HepG2 (cell line): ENCODE results near the gene HELZ. TPM values are rescaled to one million over a fixed set of nuclear protein-coding genes. Genes with fewer than 3 reads are reported as not detected.

ENCODE experiments used
- BCL6 ChIP-seq: IDR thresholded peaks from 2 replicates; pipeline ENCODE4 v1.6.1; 2016; ENCODE audit warnings: missing genetic modification reagents, missing compliant biosample characterization
- HMG20B ChIP-seq: conservative IDR thresholded peaks from 2 replicates; pipeline ENCODE4 v1.6.1; 2016; ENCODE audit warnings: missing genetic modification reagents, missing compliant biosample characterization
- HNRNPL ChIP-seq: fragments of 200-400 bp; formaldehyde crosslinking; IDR thresholded peaks from 2 replicates; pipeline ENCODE4 v1.6.1; 2017; ENCODE audit warnings: mild to moderate bottlenecking, low read depth, low read length
- IKZF5 ChIP-seq: IDR thresholded peaks from 2 replicates; pipeline ENCODE4 v1.6.1; 2018; ENCODE audit warnings: missing genetic modification reagents, mild to moderate bottlenecking, missing compliant biosample characterization
- IRF9 ChIP-seq: sonication (generic); formaldehyde crosslinking; IDR thresholded peaks from 2 replicates; pipeline ENCODE4 v1.8.0; 2022; ENCODE audit warnings: missing genetic modification reagents, mild to moderate bottlenecking, borderline replicate concordance
- KAT8 ChIP-seq: IDR thresholded peaks from 2 replicates; pipeline ENCODE4 v1.6.1; 2016; ENCODE audit warnings: missing genetic modification reagents, missing compliant biosample characterization
- KLF13 ChIP-seq: sonication (generic); formaldehyde crosslinking; IDR thresholded peaks from 2 replicates; pipeline ENCODE4 v1.4.0; 2020; ENCODE audit warnings: mild to moderate bottlenecking, missing genetic modification reagents
- MEF2D ChIP-seq: sonication (generic); formaldehyde crosslinking; IDR thresholded peaks from 2 replicates; pipeline ENCODE4 v1.5.1; 2020; ENCODE audit warnings: mild to moderate bottlenecking, missing genetic modification reagents
- NR2F1 ChIP-seq, 2 experiments: fragments of 450-650 bp in 1 of 2; formaldehyde crosslinking in 1 of 2; IDR thresholded peaks; 2 replicates each; pipeline versions ENCODE4 v1.5.0 to v1.6.1; 2016 to 2020; ENCODE audit warnings: mild to moderate bottlenecking in 1 of 2, missing compliant biosample characterization in 1 of 2, missing genetic modification reagents in 1 of 2, moderate library complexity in 1 of 2
- NR2F2 ChIP-seq: IDR thresholded peaks from 2 replicates; pipeline ENCODE4 v1.6.1; 2012; ENCODE audit warnings: low read depth, inconsistent platforms, borderline replicate concordance
- NRL ChIP-seq: sonication (generic); formaldehyde crosslinking; IDR thresholded peaks from 2 replicates; pipeline ENCODE4 v1.5.0; 2020; ENCODE audit warnings: missing genetic modification reagents, mild to moderate bottlenecking, moderate library complexity, borderline replicate concordance
- PRPF4 ChIP-seq: fragments of 200-400 bp; formaldehyde crosslinking; IDR thresholded peaks from 2 replicates; pipeline ENCODE4 v1.6.1; 2016; ENCODE audit warnings: low read length, low read depth; ENCODE audit not compliant: poor library complexity, severe bottlenecking
- SALL2 ChIP-seq: sonication (generic); formaldehyde crosslinking; IDR thresholded peaks from 2 replicates; pipeline ENCODE4 v1.8.1; 2023; ENCODE audit warnings: mild to moderate bottlenecking, missing genetic modification reagents, inconsistent platforms
- SMYD3 ChIP-seq: sonication (generic); formaldehyde crosslinking; IDR thresholded peaks from 2 replicates; pipeline ENCODE4 v1.8.1; 2023; ENCODE audit warnings: mild to moderate bottlenecking, missing genetic modification reagents
- SUZ12 ChIP-seq: fragments of 150-350 bp; IDR thresholded peaks from 2 replicates; pipeline ENCODE4 v1.6.1; 2014; ENCODE audit warnings: low read depth, low read length
- ZBTB3 ChIP-seq: sonication (generic); formaldehyde crosslinking; IDR thresholded peaks from 2 replicates; pipeline ENCODE4 v1.4.0; 2020; ENCODE audit warnings: low read depth, mild to moderate bottlenecking, moderate library complexity, missing genetic modification reagents, borderline replicate concordance
- ZBTB34 ChIP-seq: sonication (generic); formaldehyde crosslinking; IDR thresholded peaks from 2 replicates; pipeline ENCODE4 v1.8.0; 2022; ENCODE audit warnings: mild to moderate bottlenecking, missing genetic modification reagents
- ZMYM4 ChIP-seq: sonication (generic); formaldehyde crosslinking; IDR thresholded peaks from 2 replicates; pipeline ENCODE4 v1.8.1; 2023; ENCODE audit warnings: mild to moderate bottlenecking, missing genetic modification reagents
- ZNF20 ChIP-seq: sonication (generic); formaldehyde crosslinking; IDR thresholded peaks from 2 replicates; pipeline ENCODE4 v1.4.0; 2020; ENCODE audit warnings: mild to moderate bottlenecking, moderate library complexity, missing genetic modification reagents
- ZNF329 ChIP-seq: sonication (generic); formaldehyde crosslinking; IDR thresholded peaks from 2 replicates; pipeline ENCODE4 v1.9.0; 2021; ENCODE audit warnings: low read depth, mild to moderate bottlenecking, missing genetic modification reagents
- ZNF468 ChIP-seq: sonication (generic); formaldehyde crosslinking; IDR thresholded peaks from 2 replicates; pipeline ENCODE4 v1.8.0; 2022; ENCODE audit warnings: mild to moderate bottlenecking, moderate library complexity, missing genetic modification reagents
- ZNF704 ChIP-seq: sonication (generic); formaldehyde crosslinking; IDR thresholded peaks from 2 replicates; pipeline ENCODE4 v1.8.1; 2023; ENCODE audit warnings: mild to moderate bottlenecking, inconsistent platforms, moderate library complexity, missing genetic modification reagents, borderline replicate concordance
- ZNF75D ChIP-seq: sonication (generic); formaldehyde crosslinking; IDR thresholded peaks from 2 replicates; pipeline ENCODE4 v1.8.1; 2023; ENCODE audit warnings: missing genetic modification reagents, mild to moderate bottlenecking, borderline replicate concordance
- ZNF841 ChIP-seq: sonication (generic); formaldehyde crosslinking; IDR thresholded peaks from 2 replicates; pipeline ENCODE4 v1.8.1; 2023; ENCODE audit warnings: missing genetic modification reagents, borderline replicate concordance
- ZSCAN30 ChIP-seq: sonication (generic); formaldehyde crosslinking; IDR thresholded peaks from 2 replicates; pipeline ENCODE4 v1.5.0; 2020; ENCODE audit warnings: mild to moderate bottlenecking, missing genetic modification reagents
- polyA plus RNA-seq, 8 experiments: library from polyadenylated mRNA; depleted of rRNA in 3 of 8; stranded (reverse) in 7 of 8; unstranded in 1 of 8; fragments of >200 nt; fragmentation: Illumina TruSeq in 4 of 8; extraction: Trizol in 4 of 8; gene quantifications; 2 replicates each; pipeline versions ENCODE4 v1.2.1 to v1.2.3, GENCODE V29; 2011 to 2016; ENCODE audit warnings: low read depth in 4 of 8, missing spikeins in 1 of 8, mixed read lengths in 1 of 8; ENCODE audit not compliant: insufficient read depth in 1 of 8
- total RNA-seq, 5 experiments: library from RNA; depleted of rRNA; stranded (reverse); fragments of >200 nt; fragmentation: Illumina TruSeq; extraction: Trizol; gene quantifications; 2 replicates each; pipeline ENCODE4 v1.2.3, GENCODE V29; 2016; ENCODE audit warnings: low read depth in 1 of 5

Gene HELZ
- total and polyA plus RNA-seq, 2 of the 13 experiments (the other 11 are each of a cell fraction or from before 2014, with no cell fraction given) = 35.3 to 52.4 TPM

DNA sequence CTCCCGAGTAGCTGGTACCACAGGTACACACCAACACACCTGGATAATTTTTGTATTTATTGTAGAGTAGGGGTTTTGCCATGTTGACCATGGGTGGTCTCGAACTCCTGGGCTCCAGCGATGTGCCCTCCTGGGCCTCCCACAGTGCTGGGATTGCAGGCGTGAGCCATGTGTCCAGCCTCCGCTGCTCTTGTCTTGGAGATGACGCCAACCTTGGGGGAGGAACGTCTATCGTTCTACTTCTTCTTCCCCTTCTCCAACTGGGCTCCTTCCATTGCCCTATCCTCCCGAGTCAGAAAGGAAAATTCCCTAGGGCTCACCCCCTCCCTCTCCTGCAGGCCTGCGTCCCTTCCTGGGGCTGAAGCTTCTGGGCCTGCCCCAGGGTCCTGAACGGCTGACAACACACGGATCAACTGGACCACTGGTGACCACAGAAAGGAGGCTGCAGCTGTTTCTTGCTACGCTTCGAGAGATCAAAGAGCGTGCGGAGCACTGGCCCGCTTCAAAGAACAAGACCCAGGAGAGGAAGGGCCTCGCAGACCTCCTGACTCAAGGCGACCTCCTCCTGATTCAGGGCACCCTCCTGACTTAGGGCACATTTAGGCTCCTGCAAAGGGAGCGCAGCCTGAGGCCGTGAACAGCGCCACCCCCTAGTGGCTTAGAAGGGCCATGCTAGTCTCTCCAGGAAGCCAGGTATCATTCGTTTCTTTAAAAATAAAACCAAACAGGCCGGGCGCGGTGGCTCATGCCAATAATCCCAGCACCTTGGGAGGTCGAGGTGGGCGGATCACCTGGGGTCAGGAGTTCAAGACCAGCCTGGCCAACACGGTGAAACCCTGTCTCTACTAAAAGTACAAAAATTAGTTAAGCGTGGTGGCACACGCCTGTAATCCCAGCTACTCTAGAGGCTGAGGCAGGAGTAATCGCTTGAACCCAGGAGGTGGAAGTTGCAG lies 48.5 kb upstream of the HELZ start (continued):
- TF ChIP-seq KAT8 (CRISPR knock-in tag) (peak; percentile 47; the same call in 1 of the 2 replicates), ZNF704 (CRISPR knock-in tag) (no peak), HMG20B (CRISPR knock-in tag) (no peak), ZNF75D (no peak), ZBTB34 (no peak), ZNF468 (no peak), BCL6 (CRISPR knock-in tag) (0 out of 2 replicates have a peak, but pooled peaks have one; percentile 35), SUZ12 (no peak), HNRNPL (no peak), ZSCAN30 (no peak), ZNF841 (CRISPR knock-in tag) (no peak), NR2F2 (no peak), SALL2 (CRISPR knock-in tag) (no peak), NR2F1 (CRISPR knock-in tag; IDR thresholded peaks at IDR 0.05) (no peak), NRL (0 out of 2 replicates have a peak, but pooled peaks have one; percentile 13), IRF9 (CRISPR knock-in tag) (peak; percentile 50; the same call in 1 of the 2 replicates), ZBTB3 (CRISPR knock-in tag) (no peak), SMYD3 (no peak), ZNF329 (CRISPR knock-in tag) (no peak), MEF2D (no peak), KLF13 (CRISPR knock-in tag) (no peak), ZNF20 (CRISPR knock-in tag) (no peak), PRPF4 (no peak), IKZF5 (CRISPR knock-in tag) (peak; percentile 29; the same call in 1 of the 2 replicates), ZMYM4 (peak; percentile 67; the same call in 1 of the 2 replicates)
